NB4 (cell line): ENCODE data around the gene EPHB1.

ENCODE experiments used
- DNase-seq: peaks from one replicate; pipeline ENCODE4 v3.0.0; 2010; ENCODE audit warnings: low read depth
- H3K4me3 ChIP-seq: one replicate; pipeline ENCODE4 v1.5.1; 2011; ENCODE audit warnings: mild to moderate bottlenecking, low read depth, low read length, moderate library complexity
- CTCF ChIP-seq: IDR thresholded peaks from one replicate; pipeline ENCODE4 v1.5.1; 2012; ENCODE audit warnings: low read depth, low read length
- MAX ChIP-seq: IDR thresholded peaks from 2 replicates; pipeline ENCODE4 v1.6.1; 2011; ENCODE audit warnings: low read depth, low read length
- MYC ChIP-seq: IDR thresholded peaks from 2 replicates; pipeline ENCODE4 v1.6.1; 2011; ENCODE audit warnings: low read depth, low read length
- POLR2A ChIP-seq: IDR thresholded peaks from 2 replicates; pipeline ENCODE4 v1.6.1; 2011; ENCODE audit warnings: mild to moderate bottlenecking; ENCODE audit not compliant: insufficient read length; ENCODE audit errors: extremely low read depth

The EPHB1 gene

DNA sequence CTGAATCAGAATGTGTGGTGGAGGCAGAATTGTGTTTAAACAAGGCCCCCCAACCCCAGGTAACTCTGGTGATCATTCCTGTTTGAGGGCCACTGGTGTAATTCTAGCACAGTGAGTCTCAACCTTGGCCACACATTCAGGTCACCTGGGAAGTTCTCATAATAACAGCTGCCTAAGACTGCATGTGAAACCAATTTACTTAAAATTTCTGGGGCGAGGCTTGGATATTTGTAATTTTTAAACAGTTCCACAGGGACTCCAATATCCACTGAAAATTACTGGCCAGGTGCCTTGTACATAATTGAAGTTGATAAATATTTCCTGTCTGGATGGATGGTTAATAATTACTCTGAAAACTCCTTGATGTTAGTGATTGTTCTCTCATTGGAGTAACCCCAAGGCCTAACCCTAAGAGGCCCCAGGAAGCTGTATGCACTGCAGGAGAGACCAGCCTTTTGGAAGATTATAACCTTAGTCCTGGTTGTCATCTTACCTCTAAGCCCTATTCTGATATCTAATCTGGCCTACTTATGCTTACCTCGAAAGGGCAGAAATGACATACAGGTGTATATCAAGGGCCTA, 25.7 kb upstream of the EPHB1 start:
- H3K4me3 ChIP-seq = no peak overlapping the region
- TF ChIP-seq POLR2A = no peak
- TF ChIP-seq MYC = no peak
- no peak for TF ChIP-seq CTCF
- no peak for TF ChIP-seq MAX
- no peak for DNase-seq

DNA sequence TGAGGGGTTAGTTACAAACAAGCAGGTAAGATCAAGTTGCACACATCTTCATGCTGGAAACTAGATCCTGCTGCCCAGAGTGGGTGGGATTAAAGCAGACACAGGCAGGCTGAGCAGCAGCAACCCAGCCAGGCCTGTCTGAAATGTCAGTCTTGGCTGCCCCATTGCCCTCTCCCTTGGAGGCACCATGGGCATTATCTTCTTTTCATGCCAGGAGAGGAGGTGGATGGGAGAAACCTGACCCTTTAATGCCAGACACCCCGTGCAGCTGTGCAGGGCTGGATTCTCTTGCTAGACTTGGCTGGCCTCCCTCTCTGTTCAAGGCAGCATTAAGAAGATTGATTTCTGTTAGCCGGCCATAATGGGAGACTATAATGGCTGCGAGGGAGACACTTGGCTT, 23.0 kb upstream of the EPHB1 start:
- no peak for DNase-seq
- TF ChIP-seq POLR2A (no peak), MYC (no peak), CTCF (no peak), MAX (no peak)

DNA sequence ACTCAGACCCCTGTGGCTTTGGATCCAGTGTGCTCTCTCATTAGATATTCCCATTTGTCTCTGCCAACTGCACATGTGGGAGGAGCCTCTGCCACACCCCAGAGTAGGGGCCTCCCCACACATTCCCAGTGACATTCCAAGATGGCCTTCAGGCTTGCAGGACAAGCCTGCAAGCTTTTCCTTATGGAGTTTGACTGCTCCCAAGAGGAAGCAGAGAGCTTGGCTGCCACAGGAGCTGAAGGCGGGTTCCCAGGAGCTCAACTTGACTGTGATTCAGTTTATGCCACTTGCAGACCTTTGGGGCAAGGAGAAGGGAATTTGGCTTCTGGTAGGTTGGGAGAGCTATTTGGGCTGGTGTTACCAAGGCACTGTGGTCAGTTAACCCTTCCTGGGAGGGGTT, 22.5 kb upstream of the EPHB1 start:
- DNase-seq = no peak
- TF ChIP-seq POLR2A = no peak
- no peak for TF ChIP-seq MAX
- TF ChIP-seq CTCF = no peak
- TF ChIP-seq MYC = no peak

More for the DNA sequence above, 23.0 kb upstream of the EPHB1 start:
- H3K4me3 ChIP-seq = no peak overlapping the region

GRCh38 chr3:134775831-134776230, 19.2 kb upstream of the EPHB1 start:
- no peak for TF ChIP-seq CTCF
- no peak for TF ChIP-seq MAX
- TF ChIP-seq POLR2A = no peak
- TF ChIP-seq MYC = no peak
- no peak for DNase-seq

More for the DNA sequence above, 22.5 kb upstream of the EPHB1 start:
- H3K4me3 ChIP-seq = no peak overlapping the region

DNA sequence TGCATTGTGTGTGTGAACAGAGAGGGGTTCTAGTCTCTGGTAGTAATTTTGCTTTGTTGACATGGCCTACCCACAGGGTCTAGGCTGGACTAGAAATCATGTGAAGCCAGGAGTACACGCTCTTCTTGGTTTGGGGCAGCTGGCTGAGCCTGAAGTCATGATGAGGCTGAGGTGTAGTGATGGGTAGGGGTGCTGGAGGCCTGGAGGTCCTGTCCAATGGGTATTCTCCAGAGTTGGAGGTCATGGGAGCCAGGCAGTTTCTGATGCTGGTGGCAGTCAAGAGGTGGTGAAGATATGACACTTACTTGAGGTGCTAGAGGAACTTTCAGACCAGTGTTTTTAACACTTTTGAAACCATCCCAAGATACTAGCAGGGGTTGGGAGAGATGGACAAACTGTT, 18.5 kb upstream of the EPHB1 start:
- H3K4me3 ChIP-seq = no peak overlapping the region
- DNase-seq = no peak
- no peak for TF ChIP-seq MYC
- TF ChIP-seq CTCF = no peak
- TF ChIP-seq MAX = no peak
- no peak for TF ChIP-seq POLR2A

More at GRCh38 chr3:134775831-134776230, 19.2 kb upstream of the EPHB1 start:
- H3K4me3 ChIP-seq = no peak overlapping the region
